Upper lobe of right lung (tissue), 1 donor: ENCODE results near the gene CDS2. TPM values are rescaled to one million over a fixed set of nuclear protein-coding genes. Genes with fewer than 3 reads are reported as not detected.
"Not testable (repeated sequence)": the region's sequence is repeated elsewhere in the genome, so short reads cannot be mapped to it uniquely, and the experiment has no call there.

Experiments used
- ATAC-seq: fragments of 200-7000 bp; cut with Tn5 transposase; one replicate; pipeline ENCODE4 v1.9.1; 2020; ENCODE audit warnings: mild to moderate bottlenecking, moderate library complexity
- DNase-seq: peaks from one replicate; pipeline ENCODE4 v3.0.0-alpha.2; 2020
- H3K27ac ChIP-seq: fragments of 200-600 bp; one replicate; pipeline ENCODE4 v1.8.0; 2022
- H3K27me3 ChIP-seq: fragments of 200-600 bp; one replicate; pipeline ENCODE4 v1.8.0; 2022; ENCODE audit warnings: mild to moderate bottlenecking
- H3K36me3 ChIP-seq: fragments of 200-600 bp; one replicate; pipeline ENCODE4 v1.8.0; 2022
- H3K4me1 ChIP-seq: fragments of 200-600 bp; one replicate; pipeline ENCODE4 v1.8.0; 2022
- H3K4me3 ChIP-seq: fragments of 200-600 bp; one replicate; pipeline ENCODE4 v1.8.0; 2022; ENCODE audit warnings: mild to moderate bottlenecking
- H3K9me3 ChIP-seq: fragments of 200-600 bp; one replicate; pipeline ENCODE4 v1.8.0; 2022
- intact Hi-C: fragments of 100-400 bp; cut with DNase I; formaldehyde crosslinking; loops from one replicate; pipeline ENCODE4 v1.11.0; 2022
- total RNA-seq: library from RNA; stranded (reverse); fragmentation: NEBNext Ultra II Directional; extraction: Animal tissue kit (Norgen Biotek cat#: 25700); gene quantifications from one replicate; pipeline ENCODE4 v1.2.1, GENCODE V29; 2021
- TF ChIP-seq, protein P1 (sequence below): fragments of 200-600 bp; IDR thresholded peaks from one replicate; pipeline ENCODE4 v1.8.0; 2022; ENCODE audit warnings: antibody characterized with exemption
- donor health status: DM: no; HTN: yes; CAD: no; lungs with severe emphysema.

Gene CDS2
- total RNA-seq, 1 donor from 2014 or later, result 65.0 TPM

DNA sequence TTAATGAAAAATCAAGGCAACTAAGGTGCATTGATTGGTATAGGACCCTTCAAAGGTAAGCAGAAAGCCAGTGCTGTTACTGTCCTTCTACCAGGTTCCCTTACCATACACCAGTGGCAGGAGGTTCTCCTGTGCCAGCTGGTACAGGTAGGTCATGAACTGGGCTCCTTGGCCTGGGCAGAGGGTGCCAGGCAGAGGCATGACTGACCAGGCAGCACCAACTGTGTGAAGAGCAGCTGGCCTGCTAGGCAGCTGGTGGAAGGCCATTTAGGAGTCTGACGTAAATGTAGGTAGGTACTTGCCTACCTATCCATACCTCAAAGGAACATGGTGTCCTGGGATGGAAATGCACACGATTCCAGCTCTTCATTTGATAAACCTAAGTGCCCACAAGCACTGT is 30.3 kb upstream of the CDS2 start:
- Histone ChIP-seq H3K36me3 (peaks cover 37% of the 10 kb centered on the region), H3K4me3 (no peak overlapping the region), H3K9me3 (no peaks in the 10 kb centered on the region), H3K4me1 (no peaks in the 10 kb centered on the region), H3K27ac (no peak overlapping the region), H3K27me3 (no peaks in the 10 kb centered on the region)
- DNase-seq, result no peak
- intact Hi-C loops, result no loop called here
- no peak for ATAC-seq
- TF ChIP-seq, protein P1, sequence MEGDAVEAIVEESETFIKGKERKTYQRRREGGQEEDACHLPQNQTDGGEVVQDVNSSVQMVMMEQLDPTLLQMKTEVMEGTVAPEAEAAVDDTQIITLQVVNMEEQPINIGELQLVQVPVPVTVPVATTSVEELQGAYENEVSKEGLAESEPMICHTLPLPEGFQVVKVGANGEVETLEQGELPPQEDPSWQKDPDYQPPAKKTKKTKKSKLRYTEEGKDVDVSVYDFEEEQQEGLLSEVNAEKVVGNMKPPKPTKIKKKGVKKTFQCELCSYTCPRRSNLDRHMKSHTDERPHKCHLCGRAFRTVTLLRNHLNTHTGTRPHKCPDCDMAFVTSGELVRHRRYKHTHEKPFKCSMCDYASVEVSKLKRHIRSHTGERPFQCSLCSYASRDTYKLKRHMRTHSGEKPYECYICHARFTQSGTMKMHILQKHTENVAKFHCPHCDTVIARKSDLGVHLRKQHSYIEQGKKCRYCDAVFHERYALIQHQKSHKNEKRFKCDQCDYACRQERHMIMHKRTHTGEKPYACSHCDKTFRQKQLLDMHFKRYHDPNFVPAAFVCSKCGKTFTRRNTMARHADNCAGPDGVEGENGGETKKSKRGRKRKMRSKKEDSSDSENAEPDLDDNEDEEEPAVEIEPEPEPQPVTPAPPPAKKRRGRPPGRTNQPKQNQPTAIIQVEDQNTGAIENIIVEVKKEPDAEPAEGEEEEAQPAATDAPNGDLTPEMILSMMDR, result no peak

- H3K36me3 ChIP-seq, result peaks cover 57% of the 10 kb centered on the region
- DNase-seq, H3K9me3 ChIP-seq, ATAC-seq, intact Hi-C loops, H3K4me3 ChIP-seq, H3K4me1 ChIP-seq, H3K27me3 ChIP-seq, H3K27ac ChIP-seq: not testable (repeated sequence)
These were observed 27.8 kb upstream of the CDS2 start for GRCh38 chr20:5099009-5099408.

GRCh38 chr20:5099909-5100308 is 26.9 kb upstream of the CDS2 start:
- H3K4me3 ChIP-seq, H3K27me3 ChIP-seq, H3K27ac ChIP-seq, ATAC-seq, intact Hi-C loops, H3K9me3 ChIP-seq, DNase-seq, H3K4me1 ChIP-seq: not testable (repeated sequence)
- peaks cover 66% of the 10 kb centered on the region for H3K36me3 ChIP-seq

GRCh38 chr20:5100684-5101347 is 26.0 kb upstream of the CDS2 start:
- TF ChIP-seq, protein P1, result peak; percentile 90
- Histone ChIP-seq H3K9me3 (no peaks in the 10 kb centered on the region), H3K27me3 (no peaks in the 10 kb centered on the region), H3K4me1 (no peaks in the 10 kb centered on the region), H3K27ac (no peak overlapping the region), H3K36me3 (peaks cover 75% of the 10 kb centered on the region), H3K4me3 (no peak overlapping the region)
- peak; percentile 95 for ATAC-seq
- DNase-seq, result peak; percentile 82
- intact Hi-C loops, result no loop called here

GRCh38 chr20:5104479-5104878 is 22.3 kb upstream of the CDS2 start:
- no peak for DNase-seq
- H3K9me3 ChIP-seq, result no peaks in the 10 kb centered on the region
- H3K27ac ChIP-seq, result no peak overlapping the region
- ATAC-seq, result no peak
- TF ChIP-seq, protein P1, result no peak
- H3K36me3 ChIP-seq, result peaks cover 98% of the 10 kb centered on the region
- H3K4me1 ChIP-seq, result no peaks in the 10 kb centered on the region
- intact Hi-C loops, result no loop called here
- no peak overlapping the region for H3K4me3 ChIP-seq
- H3K27me3 ChIP-seq, result no peaks in the 10 kb centered on the region

DNA sequence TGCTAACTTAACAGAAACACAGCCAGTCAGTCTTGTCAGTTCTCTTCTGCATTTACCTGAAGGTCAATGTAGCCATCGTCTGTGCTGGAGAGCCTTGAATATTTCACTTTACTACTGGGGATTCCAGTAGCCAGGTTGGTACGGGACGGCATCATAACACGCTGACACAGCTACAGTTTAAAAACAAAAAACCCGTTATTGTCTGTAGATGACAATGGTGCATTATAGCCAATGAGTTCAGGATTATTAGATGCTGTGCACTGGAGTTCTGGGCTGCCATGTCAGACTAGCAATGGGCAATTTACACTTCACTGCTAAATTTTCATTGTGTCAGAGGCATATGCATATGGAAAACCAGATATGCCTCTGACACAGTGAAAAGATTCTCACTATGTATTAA is 17.5 kb upstream of the CDS2 start:
- H3K36me3 ChIP-seq, result peaks cover 63% of the 10 kb centered on the region
- no peak overlapping the region for H3K27ac ChIP-seq
- H3K4me3 ChIP-seq, result no peak overlapping the region
- H3K9me3 ChIP-seq, result no peaks in the 10 kb centered on the region
- intact Hi-C loops, result no loop called here
- no peak for DNase-seq
- peaks cover 9% of the 10 kb centered on the region for H3K4me1 ChIP-seq
- TF ChIP-seq, protein P1, result no peak
- no peak for ATAC-seq
- no peaks in the 10 kb centered on the region for H3K27me3 ChIP-seq

DNA sequence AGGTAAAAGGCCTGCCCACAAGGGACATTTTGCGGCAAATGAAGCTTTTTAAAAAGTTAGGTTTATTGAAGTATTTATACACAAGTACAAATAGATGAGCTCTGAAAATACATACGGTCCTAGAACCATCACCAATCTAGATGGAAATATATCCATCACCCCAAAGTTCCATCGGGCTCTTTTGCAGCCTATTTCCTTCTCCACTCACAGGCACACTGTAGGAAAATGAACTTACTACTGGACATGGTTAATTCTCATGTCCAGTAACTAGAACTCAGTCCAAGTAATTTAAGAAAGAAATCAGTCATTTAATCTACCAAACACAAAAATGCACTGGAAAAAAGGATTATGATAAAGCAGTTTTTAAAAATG is 13.2 kb upstream of the CDS2 start:
- no peaks in the 10 kb centered on the region for H3K27me3 ChIP-seq
- TF ChIP-seq, protein P1, result no peak
- intact Hi-C loops, result no loop called here
- H3K27ac ChIP-seq, result peak overlapping the region; percentile 97
- peaks cover 55% of the 10 kb centered on the region for H3K36me3 ChIP-seq
- H3K9me3 ChIP-seq, result no peaks in the 10 kb centered on the region
- ATAC-seq, result no peak
- no peak for DNase-seq
- peaks cover 18% of the 10 kb centered on the region for H3K4me1 ChIP-seq
- H3K4me3 ChIP-seq, result peak overlapping the region; percentile 89
